ENCODE measurements around the gene KIF23. TPM values are rescaled to one million over a fixed set of nuclear protein-coding genes. Genes with fewer than 3 reads are reported as not detected.

The KIF23 gene
- total RNA-seq, 1 donor from 2014 or later, result 2.7 TPM

Other genes starting within 250 kb of the KIF23 start
- gene PAQR5, start 115.4 kb upstream of the KIF23 start, total RNA-seq, result 37.9 TPM
- 1,255 TPM for gene RPLP1, start 38.5 kb downstream of the KIF23 start, total RNA-seq